GM21717 (cell line): ENCODE measurements around the gene TTC1.
"Not testable (repeated sequence)": the region's sequence is repeated elsewhere in the genome, so short reads cannot be mapped to it uniquely, and the experiment has no call there.

ENCODE experiments used
- ATAC-seq: cut with Tn5 transposase; IDR thresholded peaks from one replicate; pipeline ENCODE4 v1.9.1; 2021; ENCODE audit warnings: mild to moderate bottlenecking, moderate library complexity; ENCODE audit not compliant: unreplicated experiment

The TTC1 gene

DNA sequence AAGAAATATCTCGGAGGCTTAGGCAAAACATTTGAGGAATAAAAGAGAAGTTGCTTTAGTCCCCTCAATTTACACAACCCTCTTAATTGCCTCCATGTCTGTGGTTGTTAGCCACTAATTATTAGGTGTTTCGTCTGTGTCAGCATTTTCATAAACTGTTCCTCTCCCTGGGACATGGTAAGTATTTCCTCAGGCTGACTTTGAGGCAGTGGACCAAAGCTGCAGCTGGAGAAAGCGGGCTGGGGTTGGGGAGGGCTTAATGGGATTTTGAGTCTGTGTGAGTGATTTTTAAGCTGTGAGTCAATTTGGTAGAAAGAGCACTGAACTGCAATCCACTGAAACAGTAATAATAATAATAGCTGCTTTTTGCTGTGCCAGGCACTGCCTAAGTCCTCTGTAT is 13.0 kb upstream of the TTC1 start:
- ATAC-seq: no peak

DNA sequence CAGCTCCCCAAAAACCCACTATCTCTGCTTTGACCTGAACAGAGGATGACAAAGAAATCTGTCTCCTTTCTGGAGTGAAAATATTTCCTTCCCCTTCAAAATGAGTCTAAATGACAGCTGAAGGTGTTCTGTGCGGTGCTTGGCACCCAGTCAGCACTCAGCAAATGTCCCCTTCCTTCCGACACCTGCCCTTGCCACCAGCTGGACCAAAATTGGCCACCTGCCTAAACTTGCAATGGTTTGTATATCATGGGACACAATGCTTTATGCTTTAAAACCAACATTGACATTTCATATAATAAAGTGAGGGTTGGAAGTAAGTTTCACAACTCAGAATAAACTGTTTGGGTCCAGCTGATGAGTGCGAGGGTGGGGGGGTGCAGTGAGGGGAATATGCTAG is 7.5 kb upstream of the TTC1 start:
- ATAC-seq: no peak

DNA sequence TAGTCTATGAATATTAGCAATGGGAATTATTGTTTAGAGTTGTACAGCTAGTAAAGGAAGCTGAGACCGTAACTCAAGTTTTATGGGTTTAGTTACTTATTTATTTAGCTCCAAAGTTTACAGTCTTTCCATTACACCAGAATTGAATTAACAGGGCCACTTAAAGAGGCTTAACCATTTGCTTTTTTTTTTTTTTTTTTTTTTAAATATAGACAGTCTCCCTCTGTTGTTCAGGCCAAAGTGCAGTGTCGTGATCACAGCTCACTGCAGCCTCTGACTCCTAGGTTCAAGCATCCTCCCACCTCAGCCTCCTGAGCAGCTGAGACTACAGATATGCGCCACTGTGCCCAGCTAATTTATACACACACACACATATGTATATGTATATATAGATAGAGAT is 1.4 kb upstream of the TTC1 start:
- ATAC-seq: no peak

DNA sequence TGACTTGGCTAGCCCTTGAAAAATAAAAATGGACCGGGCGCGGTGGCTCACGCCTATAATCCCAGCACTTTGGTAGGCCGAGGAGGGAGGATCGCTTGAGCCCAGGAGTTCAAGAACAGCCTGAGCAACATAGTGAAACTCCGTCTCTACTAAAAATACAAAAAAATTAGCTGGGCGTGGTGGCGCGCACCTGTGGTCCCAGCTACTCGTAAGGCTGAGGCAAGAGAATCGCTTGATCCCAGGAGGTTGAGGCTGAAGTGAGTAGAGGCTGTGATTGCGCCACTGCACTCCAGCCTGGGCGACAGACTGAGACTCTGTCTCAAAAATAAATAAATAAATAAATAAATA is 436 bp upstream of the TTC1 start:
- peak; percentile 7 for ATAC-seq

DNA sequence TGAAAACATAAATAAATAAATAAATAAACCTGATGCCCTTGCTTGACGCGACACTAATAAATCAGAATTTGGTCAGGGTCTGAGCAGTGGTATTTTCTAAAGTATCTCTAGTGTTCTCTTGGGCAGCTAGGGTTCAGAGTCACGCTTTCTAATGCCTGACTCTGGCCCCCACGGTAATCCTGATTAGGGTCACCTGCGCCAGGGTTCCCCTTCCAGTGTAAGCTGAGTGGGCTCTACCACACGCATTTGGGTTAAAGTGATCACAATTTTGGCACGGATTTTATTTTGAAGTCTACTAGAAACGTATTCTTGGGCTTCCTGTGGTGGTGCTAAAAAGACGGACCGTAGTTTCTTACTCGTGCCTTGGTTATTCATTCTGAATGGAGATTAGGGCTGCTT is 651 bp downstream of the TTC1 start:
- peak; percentile 14 for ATAC-seq

DNA sequence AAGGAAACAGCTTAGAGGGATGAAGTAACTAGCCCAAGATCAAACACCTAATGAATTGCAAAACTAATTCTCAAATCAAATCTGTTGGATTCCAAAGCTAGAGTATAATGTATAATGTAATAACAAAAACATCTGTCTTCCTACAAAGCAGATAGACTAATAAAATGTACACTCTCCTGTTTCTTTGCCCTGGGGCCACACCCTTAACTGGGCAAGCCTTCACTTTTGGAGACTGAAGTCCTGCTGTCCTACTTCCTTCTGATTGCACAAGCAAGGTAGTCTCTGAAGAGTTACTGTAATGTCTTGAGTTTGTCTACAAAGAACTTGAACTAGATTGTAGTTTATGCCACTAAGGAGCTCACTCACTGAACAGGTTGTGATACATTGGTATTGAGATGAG is 2.5 kb downstream of the TTC1 start:
- ATAC-seq: no peak

DNA sequence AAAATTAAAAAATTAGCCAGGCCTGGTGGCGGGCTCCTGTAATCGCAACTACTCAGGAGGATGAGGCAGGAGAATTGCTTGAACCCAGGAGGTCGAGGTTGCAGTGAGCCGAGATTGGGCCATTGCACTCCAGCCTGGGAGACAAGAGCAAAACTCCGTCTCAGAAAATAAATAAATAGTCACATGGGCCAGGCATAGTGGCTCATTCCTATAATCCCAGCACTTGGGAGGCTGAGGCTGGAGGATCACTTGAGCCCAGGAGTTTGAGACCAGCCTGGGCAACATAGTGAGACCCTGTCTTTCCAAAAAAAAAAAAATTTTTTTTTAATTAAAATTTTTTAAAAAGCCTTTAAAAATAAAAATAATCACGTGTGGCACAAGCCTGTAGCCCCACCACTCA is 5.3 kb downstream of the TTC1 start:
- not testable (repeated sequence) for ATAC-seq

DNA sequence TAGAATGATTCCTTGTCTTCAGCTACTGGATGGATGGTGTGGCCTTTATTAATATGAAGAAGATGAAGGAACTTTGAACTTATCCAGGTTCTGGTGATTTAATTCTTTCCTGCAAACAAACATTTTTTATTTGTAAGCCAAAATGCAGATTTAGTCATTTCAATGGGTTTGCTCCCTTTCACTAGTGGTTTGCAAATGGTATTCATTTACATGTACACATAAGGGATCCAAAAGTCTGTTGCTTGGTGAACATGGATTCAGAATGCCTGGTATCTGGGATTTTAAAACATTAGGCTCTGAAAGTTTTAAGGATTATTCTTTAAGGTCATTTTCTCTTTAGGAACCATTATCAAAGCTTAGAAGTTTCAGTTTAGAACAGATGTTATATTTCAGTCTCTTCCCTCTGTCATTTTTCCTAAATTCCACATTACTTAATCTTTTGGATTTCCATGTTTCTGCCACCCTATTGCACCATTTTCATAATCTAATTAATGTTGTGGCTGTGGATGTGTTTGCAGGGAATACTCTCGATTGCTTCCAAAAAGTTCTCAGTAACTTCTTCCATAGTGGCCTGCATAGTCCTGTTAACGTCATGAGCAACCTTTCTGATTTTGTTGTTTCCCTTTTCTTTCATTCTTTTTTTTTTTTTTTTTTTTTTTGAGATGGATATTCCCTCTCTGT is 10.1 kb downstream of the TTC1 start:
- no peak for ATAC-seq

DNA sequence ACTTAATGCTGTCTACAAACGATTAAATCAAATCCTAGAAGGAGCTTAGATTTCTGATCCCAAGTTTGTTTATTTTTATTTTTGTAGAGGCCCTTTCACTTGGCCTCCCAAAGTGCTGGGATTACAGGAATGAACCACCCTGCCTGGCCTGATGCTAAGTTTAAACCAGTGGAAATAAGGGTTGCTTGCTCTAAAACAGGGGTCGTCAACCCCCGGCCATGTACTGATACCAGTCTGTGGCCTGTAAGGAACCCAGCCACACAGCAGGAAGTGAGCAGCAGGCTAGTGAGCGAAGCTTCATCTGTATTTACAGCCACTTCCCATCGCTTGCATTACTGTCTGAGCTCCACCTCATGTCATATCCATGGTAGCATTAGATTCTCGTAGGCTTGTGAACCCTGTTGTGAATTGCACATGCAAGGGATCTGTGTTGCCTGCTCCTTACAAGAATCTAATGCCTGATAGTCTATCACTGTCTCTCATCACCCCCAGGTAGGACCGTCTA is 11.4 kb downstream of the TTC1 start:
- no peak for ATAC-seq

DNA sequence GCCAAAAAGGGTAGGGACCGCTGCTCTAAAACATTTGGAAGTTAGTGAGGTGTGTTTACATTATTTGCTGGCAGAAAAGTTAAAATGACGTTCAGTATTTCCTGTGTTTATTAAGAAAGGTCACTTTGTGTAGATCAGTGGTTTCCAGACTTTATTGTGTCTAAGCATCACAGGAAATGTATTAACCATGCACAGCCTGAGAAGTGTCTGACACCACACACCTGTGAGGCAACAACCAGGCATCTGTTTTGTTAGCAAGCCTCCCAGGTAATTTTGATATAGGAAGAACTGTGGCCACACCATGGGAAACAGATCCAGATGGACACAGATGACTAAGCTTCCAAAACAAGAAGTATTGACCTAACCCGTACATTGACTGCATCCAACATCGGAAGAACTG is 12.0 kb downstream of the TTC1 start:
- no peak for ATAC-seq

DNA sequence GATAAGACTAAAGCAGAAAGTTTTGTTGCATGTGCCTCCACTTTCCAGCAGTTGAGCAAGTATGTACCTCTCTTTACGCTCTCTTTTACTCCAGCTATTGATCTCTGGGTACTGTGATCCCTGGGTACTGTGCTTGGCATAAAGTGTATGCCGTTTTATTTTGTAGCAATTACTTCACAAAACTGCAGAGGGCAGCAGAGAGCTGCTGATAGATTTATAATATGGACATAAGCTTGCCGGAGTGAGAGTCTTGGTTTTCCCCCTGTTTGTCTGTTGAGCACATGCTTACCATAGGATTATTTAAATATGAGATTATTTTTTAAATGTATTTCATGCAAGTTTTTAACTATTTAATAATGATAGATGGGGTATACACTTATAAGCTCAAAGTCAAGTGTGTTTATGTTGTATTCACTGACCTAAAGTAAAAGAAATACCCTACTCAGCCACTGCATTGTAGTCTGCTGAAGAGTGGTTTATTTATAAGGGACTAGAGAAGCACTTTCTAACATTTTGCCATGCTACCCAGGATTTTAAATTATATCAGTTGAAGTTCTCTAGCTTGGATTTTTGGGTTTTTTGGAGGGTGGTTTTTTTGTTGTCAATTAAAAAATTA is 13.0 kb downstream of the TTC1 start:
- ATAC-seq: no peak

DNA sequence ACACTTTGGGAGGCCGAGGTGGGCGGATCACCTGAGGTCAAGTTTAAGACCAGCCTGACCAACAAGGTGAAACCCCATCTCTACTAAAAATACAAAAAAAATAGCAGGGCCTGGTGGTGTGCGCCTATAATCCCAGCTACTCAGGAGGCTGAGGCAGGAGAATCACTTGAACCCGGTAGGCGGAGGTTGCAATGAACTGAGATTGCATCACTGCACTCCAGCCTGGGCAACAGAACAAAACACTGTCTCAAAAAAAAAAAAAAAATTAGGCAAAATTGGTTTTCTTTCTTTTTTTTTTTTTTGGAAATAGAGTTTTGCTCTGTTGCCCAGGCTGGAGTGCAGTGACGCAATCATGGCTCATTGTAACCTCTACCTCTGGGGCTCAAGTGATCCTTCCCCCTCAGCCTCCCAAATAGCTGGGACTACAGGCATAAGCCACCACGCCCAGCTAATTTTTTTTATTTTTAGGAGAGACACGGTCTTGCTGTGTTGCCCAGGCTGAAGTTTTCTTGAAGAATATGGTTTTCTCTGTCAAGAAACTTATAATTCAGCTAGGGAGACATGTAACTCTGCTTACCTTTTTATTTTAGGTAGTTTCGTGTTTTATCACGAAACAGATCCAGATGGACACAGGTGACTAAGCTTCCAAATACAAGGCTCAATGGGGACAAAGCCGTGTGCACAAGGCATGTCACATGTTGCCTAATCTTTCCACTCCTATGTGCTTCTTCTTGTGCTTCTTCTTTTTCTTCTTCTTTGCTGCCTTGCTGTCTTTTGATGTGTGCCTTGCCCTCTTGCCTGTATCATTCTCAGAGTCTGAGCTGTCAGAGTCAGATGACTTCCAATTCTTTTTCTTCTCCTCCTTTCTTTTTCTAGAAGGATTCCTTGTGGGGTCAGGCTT is 14.3 kb downstream of the TTC1 start:
- no peak for ATAC-seq

DNA sequence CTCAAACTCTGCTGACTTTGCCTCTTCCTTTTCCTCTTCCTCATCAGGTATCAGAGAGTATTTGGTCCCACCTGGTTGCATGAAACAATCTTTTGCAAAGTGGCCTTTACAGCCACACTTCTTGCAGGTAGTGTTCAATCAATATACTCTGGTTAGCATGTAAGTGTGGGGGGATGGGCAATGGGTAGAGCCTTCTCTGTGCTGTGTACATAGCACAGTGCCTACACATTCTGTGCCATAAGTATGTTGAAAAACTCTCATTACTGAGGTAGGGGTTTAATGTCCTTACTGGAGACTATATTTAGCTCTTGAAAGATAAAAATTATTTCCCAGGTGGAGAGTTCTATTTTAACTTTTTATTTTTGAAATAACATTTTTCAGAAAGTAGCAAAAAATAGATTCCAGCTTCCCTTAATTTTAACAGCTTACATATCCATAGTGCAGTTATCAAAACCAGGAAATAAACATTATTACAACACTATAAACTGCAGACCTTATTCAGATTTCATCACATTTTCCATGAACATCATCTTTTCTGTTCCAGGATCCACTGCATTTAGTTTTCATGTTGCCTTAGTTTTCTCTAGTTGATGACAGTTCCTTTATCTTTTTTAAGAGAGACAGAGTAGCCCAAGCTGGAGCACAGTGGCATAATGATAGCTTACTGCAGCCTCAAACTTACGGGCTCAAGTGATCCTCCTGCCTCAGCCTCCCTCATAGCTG is 15.1 kb downstream of the TTC1 start:
- no peak for ATAC-seq

DNA sequence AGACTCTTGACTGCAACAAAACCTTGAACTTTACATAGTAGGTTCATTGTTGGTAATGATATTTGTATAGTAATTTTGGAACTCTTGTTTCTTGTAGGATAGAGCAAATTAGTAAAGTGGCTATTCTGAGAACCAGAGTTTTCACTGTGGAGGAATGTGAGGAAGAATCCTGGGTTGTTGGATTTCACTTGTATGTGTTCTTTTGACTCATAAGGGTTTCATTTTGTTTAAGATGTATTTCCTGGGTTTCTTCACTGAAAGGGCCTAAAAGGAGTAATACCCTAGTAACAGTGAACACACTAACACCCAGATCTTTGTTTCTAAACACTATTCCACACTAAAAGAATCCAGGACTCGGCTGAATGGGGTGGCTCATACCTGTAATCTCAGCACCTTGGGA is 20.1 kb downstream of the TTC1 start:
- no peak for ATAC-seq

DNA sequence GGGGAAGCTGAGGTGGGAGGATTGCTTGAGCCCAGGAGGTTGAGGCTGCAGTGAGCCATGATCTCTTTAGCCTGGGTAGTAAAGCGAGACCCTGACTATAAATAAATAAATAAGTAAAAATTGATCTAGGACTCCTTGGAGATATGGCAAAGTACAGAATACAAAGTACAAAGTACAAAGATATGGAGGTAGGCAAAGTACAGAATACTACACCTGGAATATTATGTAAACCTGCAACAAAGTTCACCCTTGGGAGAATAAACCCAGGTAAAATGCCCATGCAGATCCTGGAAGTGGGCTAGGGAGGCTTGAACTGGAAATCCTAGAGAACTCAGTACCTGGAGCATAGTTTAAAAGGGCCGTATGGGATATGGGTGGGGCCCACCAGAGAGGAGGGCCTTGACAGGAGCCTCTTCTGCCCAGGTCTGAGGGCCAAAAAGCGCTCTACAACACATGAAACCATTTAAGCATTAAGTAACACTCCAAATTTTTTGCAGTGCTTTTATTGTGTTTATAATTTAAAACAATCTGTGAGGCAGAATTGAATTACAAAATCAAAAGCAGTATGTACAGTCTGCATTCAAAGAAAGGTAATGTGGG is 20.7 kb downstream of the TTC1 start:
- ATAC-seq: no peak

DNA sequence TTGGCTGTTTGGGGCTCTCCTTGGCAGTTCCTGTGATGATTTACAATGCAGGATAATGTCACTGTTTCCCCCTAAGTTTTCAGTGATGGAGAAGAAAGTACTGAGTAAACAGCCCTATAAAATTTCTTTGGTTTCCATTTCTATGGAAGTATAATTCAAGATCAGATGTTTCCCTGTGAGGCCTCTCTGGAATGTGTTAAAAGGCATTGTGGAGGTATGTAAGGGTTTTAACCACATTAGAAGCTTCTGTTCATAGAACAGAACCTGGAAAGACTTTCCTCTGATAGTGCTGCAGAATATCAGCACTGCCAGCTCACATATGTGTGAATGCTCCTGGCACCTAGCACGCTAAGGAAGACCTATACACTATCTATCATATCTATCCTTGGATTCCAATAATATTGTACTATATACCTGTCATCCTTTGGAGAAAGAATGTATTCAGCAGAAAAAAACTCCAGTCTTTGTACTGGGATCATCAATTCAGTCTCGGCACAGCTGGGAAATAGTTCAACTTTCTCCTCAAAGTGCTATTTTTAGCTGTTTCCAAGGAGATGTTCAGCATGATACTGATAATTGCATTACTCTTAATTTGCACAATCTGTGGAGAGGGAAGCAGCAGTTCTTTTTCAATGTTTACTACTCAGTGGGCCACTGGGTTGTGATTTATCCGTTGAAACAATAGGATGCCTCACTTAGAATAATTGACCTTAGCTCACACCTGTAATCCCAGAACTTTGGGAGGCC is 21.9 kb downstream of the TTC1 start:
- no peak for ATAC-seq

DNA sequence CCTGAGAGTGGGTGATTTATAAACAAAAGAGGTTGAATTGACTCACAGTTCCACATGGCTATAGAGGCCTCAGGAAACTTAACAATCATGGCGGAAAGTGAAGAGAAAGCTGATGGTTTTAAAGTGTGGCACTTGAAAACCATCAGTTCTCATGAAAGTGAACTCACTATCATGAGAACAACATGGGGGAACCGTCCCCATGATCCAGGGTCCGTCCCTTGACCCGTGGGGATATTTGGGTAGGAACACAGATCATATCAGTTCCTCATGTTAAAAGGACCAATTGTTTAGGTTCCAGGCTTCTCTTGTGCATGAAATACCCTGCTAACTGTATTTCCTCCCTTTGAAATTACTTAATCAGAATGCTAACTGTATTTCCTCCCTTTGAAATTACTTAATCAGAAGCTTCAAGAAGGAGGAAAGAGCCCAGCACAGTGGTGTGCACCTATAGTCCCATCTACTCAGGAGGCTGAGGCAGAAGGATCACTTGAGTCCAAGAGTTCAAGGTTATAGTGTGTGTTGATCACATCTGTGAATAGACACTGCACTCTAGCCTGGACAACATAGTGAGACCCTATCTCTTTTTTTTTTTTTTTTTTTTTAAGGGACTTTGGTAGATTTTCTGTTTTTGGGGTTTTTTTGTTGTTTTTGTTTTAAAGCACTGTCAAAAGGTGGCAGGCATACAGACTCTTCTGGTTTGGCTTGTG is 24.8 kb downstream of the TTC1 start:
- no peak for ATAC-seq

DNA sequence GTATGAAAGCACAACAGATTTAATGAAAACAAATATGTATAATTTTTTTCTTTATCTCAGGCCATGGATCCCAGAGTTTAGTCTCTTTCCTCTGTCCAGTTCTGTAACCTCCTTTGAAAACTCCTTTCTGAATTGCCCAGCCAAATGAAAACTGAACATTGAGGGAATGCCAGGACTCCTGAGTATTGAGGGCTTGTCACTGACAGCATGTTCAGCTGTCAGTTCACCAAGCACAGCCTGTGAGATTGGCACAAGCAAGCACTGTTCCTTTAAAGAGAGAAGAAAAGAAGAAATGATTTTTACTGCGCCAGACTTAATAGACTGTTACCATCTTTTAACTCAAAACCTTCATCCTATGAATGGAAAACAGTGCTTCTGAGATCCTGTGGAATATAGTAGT is 27.3 kb downstream of the TTC1 start:
- ATAC-seq: no peak

DNA sequence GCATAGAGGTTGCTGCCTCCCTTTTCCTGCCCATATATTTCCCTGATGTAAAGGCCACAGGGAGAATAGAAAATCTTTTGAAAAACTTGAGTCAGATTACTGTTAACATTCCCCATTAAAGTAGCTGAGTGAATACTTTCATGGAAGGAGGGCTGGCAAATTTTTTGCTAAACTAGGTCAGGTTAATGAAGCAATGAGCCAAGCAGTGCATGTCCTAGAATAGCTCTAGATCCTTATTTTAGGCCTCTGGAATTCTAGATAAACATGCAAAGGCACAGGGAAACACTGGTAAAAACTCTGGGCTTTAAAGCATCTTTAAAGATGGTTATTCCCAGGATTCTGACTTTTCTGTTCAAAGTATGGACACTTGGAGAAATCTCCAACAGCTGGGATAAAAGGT is 27.9 kb downstream of the TTC1 start:
- no peak for ATAC-seq
